KMS-11 (cell line): ENCODE data around the gene SCN1A.
A peak's percentile ranks its signal among the peaks of the same experiment; 100 is the strongest.

Experiments
- H2AFZ ChIP-seq: fragments of 200-600 bp; sonication (generic); 2 replicates; pipeline ENCODE4 v1.6.1; 2016; ENCODE audit warnings: antibody characterized with exemption, mixed run types, low read depth
- H3K27ac ChIP-seq: fragments of 200-600 bp; sonication (generic); 2 replicates; pipeline ENCODE4 v1.6.1; 2016; ENCODE audit warnings: mild to moderate bottlenecking, mixed run types
- H3K27me3 ChIP-seq: fragments of 200-600 bp; sonication (generic); 2 replicates; pipeline ENCODE4 v1.6.1; 2017; ENCODE audit warnings: mild to moderate bottlenecking, low read depth, mixed run types, moderate library complexity; ENCODE audit not compliant: insufficient read depth
- H3K36me3 ChIP-seq: fragments of 200-600 bp; sonication (generic); 2 replicates; pipeline ENCODE4 v1.6.1; 2017; ENCODE audit warnings: mild to moderate bottlenecking, mixed run types; ENCODE audit not compliant: insufficient read depth
- H3K4me1 ChIP-seq: fragments of 200-600 bp; sonication (generic); 2 replicates; pipeline ENCODE4 v1.6.1; 2016; ENCODE audit warnings: mild to moderate bottlenecking, low read depth, mixed run types; ENCODE audit not compliant: poor library complexity, severe bottlenecking
- H3K4me2 ChIP-seq: fragments of 200-600 bp; sonication (generic); 2 replicates; pipeline ENCODE4 v1.7.0; 2016; ENCODE audit warnings: mild to moderate bottlenecking, mixed run types
- H3K4me3 ChIP-seq: fragments of 200-600 bp; sonication (generic); IDR thresholded peaks from 2 replicates; pipeline ENCODE4 v1.6.1; 2017; ENCODE audit warnings: low read depth, low read length, mixed read lengths; ENCODE audit not compliant: insufficient read depth
- H3K79me2 ChIP-seq: fragments of 200-600 bp; sonication (generic); 2 replicates; pipeline ENCODE4 v1.6.1; 2016; ENCODE audit warnings: low read depth, mixed run types; ENCODE audit not compliant: insufficient read depth
- H3K9ac ChIP-seq: fragments of 200-600 bp; sonication (generic); 2 replicates; pipeline ENCODE4 v1.6.1; 2016; ENCODE audit warnings: mild to moderate bottlenecking, mixed run types
- H4K20me1 ChIP-seq: fragments of 200-600 bp; sonication (generic); 2 replicates; pipeline ENCODE4 v1.6.1; 2016; ENCODE audit warnings: mild to moderate bottlenecking, mixed run types; ENCODE audit not compliant: insufficient read depth
- CTCF ChIP-seq: fragments of 200-600 bp; sonication (generic); conservative IDR thresholded peaks from 2 replicates; pipeline ENCODE4 v1.6.1; 2017; ENCODE audit warnings: low read depth, mild to moderate bottlenecking, antibody characterized with exemption, low read length, moderate library complexity, mixed read lengths

Gene SCN1A

GRCh38 chr2:166117491-166117890 lies 10.3 kb downstream of the SCN1A start:
- no peaks in the 10 kb centered on the region for H3K79me2 ChIP-seq
- no peak overlapping the region for H3K27ac ChIP-seq
- H3K9ac ChIP-seq, result no peak overlapping the region
- H3K4me3 ChIP-seq, result no peak overlapping the region
- no peaks in the 10 kb centered on the region for H4K20me1 ChIP-seq
- no peak for TF ChIP-seq CTCF
- no peaks in the 10 kb centered on the region for H3K36me3 ChIP-seq
- no peak overlapping the region for H2AFZ ChIP-seq
- no peaks in the 10 kb centered on the region for H3K4me1 ChIP-seq
- H3K27me3 ChIP-seq, result no peaks in the 10 kb centered on the region
- no peak overlapping the region for H3K4me2 ChIP-seq

GRCh38 chr2:166115589-166115988 lies 12.2 kb downstream of the SCN1A start:
- TF ChIP-seq CTCF, result no peak
- no peak overlapping the region for H2AFZ ChIP-seq

GRCh38 chr2:166112193-166112605 lies 15.6 kb downstream of the SCN1A start:
- Histone ChIP-seq H3K4me1 (no peaks in the 10 kb centered on the region), H2AFZ (no peak overlapping the region), H3K4me3 (no peak overlapping the region), H3K79me2 (no peaks in the 10 kb centered on the region), H3K27me3 (no peaks in the 10 kb centered on the region), H3K9ac (no peak overlapping the region), H3K4me2 (no peak overlapping the region), H3K27ac (no peak overlapping the region), H4K20me1 (no peaks in the 10 kb centered on the region), H3K36me3 (no peaks in the 10 kb centered on the region)
- no peak for TF ChIP-seq CTCF

More at GRCh38 chr2:166115589-166115988, 12.2 kb downstream of the SCN1A start:
- H3K36me3 ChIP-seq, result no peaks in the 10 kb centered on the region
- no peaks in the 10 kb centered on the region for H3K27me3 ChIP-seq
- H3K4me2 ChIP-seq, result no peak overlapping the region
- no peaks in the 10 kb centered on the region for H3K4me1 ChIP-seq
- H3K79me2 ChIP-seq, result no peaks in the 10 kb centered on the region
- H3K4me3 ChIP-seq, result no peak overlapping the region
- no peaks in the 10 kb centered on the region for H4K20me1 ChIP-seq
- no peak overlapping the region for H3K9ac ChIP-seq
- no peak overlapping the region for H3K27ac ChIP-seq

- Histone ChIP-seq H3K9ac (no peak overlapping the region), H3K36me3 (no peaks in the 10 kb centered on the region), H3K27ac (no peak overlapping the region), H2AFZ (no peak overlapping the region), H3K4me1 (no peaks in the 10 kb centered on the region), H3K27me3 (no peaks in the 10 kb centered on the region), H3K4me3 (no peak overlapping the region), H3K4me2 (no peak overlapping the region), H3K79me2 (no peaks in the 10 kb centered on the region), H4K20me1 (no peaks in the 10 kb centered on the region)
- TF ChIP-seq CTCF, result peak; percentile 36; the same call in 1 of the 2 replicates
Observed at GRCh38 chr2:166106431-166107015, 21.3 kb downstream of the SCN1A start.
